ENCODE data around the gene USP48.

GRCh38 chr1:21668232-21668950, 114.6 kb downstream of the USP48 start:
- TF ChIP-seq EZH2phosphoT487 (conservative IDR thresholded peaks at IDR 0.05; ENCODE audit: low read length): no peak
- TF ChIP-seq CTCF (IDR thresholded peaks at IDR 0.05; ENCODE audit: insufficient read depth, low read length, poor library complexity, severe bottlenecking): no peak
